Hepatocyte (in vitro differentiated cells): Measurements from ENCODE around the gene NUDT12. TPM values are rescaled to one million over a fixed set of nuclear protein-coding genes. Genes with fewer than 3 reads are reported as not detected.

Experiments used
- DNase-seq: peaks from one replicate; pipeline ENCODE4 v3.0.0-alpha.2; 2016; ENCODE audit warnings: low spot score
- H2AFZ ChIP-seq: fragments of 200-600 bp; sonication (generic); 2 replicates; pipeline ENCODE4 v1.6.0; 2016; ENCODE audit warnings: antibody characterized with exemption, mild to moderate bottlenecking
- H3K27ac ChIP-seq: fragments of 200-600 bp; sonication (generic); 2 replicates; pipeline ENCODE4 v1.5.1; 2016; ENCODE audit warnings: mild to moderate bottlenecking
- H3K27me3 ChIP-seq: fragments of 200-600 bp; sonication (generic); 2 replicates; pipeline ENCODE4 v1.6.1; 2016
- H3K36me3 ChIP-seq: fragments of 200-600 bp; sonication (generic); replicated peaks from 2 replicates; pipeline ENCODE4 v1.5.1; 2016; ENCODE audit warnings: low read depth; ENCODE audit not compliant: insufficient read depth
- H3K4me1 ChIP-seq: fragments of 200-600 bp; sonication (generic); 2 replicates; pipeline ENCODE4 v1.5.1; 2016; ENCODE audit warnings: mild to moderate bottlenecking, moderate library complexity; ENCODE audit not compliant: insufficient read depth
- H3K4me2 ChIP-seq: fragments of 200-600 bp; sonication (generic); 2 replicates; pipeline ENCODE4 v1.6.0; 2016
- H3K4me3 ChIP-seq: fragments of 200-600 bp; sonication (generic); 2 replicates; pipeline ENCODE4 v1.5.1; 2016; ENCODE audit warnings: mild to moderate bottlenecking
- H3K79me2 ChIP-seq: fragments of 200-600 bp; sonication (generic); 2 replicates; pipeline ENCODE4 v1.6.0; 2017; ENCODE audit warnings: mild to moderate bottlenecking
- H3K9me2 ChIP-seq: fragments of 200-600 bp; sonication (generic); replicated peaks from 2 replicates; pipeline ENCODE4 v1.6.0; 2017; ENCODE audit warnings: mild to moderate bottlenecking; ENCODE audit not compliant: insufficient read depth
- H3K9me3 ChIP-seq: fragments of 200-600 bp; sonication (generic); 2 replicates; pipeline ENCODE4 v1.5.1; 2016; ENCODE audit warnings: low read depth, mild to moderate bottlenecking
- H4K20me1 ChIP-seq: fragments of 200-600 bp; sonication (generic); 2 replicates; pipeline ENCODE4 v1.6.0; 2016; ENCODE audit warnings: mild to moderate bottlenecking; ENCODE audit not compliant: insufficient read depth, poor library complexity, severe bottlenecking
- EZH2 ChIP-seq: fragments of 200-600 bp; sonication (generic); IDR thresholded peaks from 2 replicates; pipeline ENCODE4 v1.6.1; 2016; ENCODE audit warnings: antibody characterized with exemption, mild to moderate bottlenecking, borderline replicate concordance
- EZH2phosphoT487 ChIP-seq: fragments of 200-600 bp; sonication (generic); IDR thresholded peaks from one replicate; pipeline ENCODE4 v1.6.1; 2018; ENCODE audit warnings: antibody characterized with exemption, mild to moderate bottlenecking, low read depth, moderate library complexity; ENCODE audit not compliant: unreplicated experiment, severe bottlenecking
- WGBS: methylation state at CpG from one replicate; pipeline ENCODE4 v1.1.6; 2016; ENCODE audit warnings: low lambda C conversion rate; ENCODE audit errors: missing lambda C conversion rate; 5-methylcytosine and 5-hydroxymethylcytosine counted together
- polyA plus RNA-seq: library from polyadenylated mRNA; unstranded; fragments of >200 nt; fragmentation: Nextera tagmentation; extraction: Ambion mirVana; gene quantifications from 2 replicates; pipeline ENCODE4 v1.2.1, GENCODE V29; 2016
- total RNA-seq: library from RNA; depleted of rRNA; stranded (reverse); fragments of >200 nt; gene quantifications from 2 replicates; pipeline ENCODE4 v1.2.3, GENCODE V29; 2014
- TF ChIP-seq, protein P1 (sequence below): fragments of 200-600 bp; sonication (generic); IDR thresholded peaks from 2 replicates; pipeline ENCODE4 v1.5.1; 2016; ENCODE audit warnings: antibody characterized with exemption, mild to moderate bottlenecking; ENCODE audit not compliant: poor library complexity

NUDT12 gene
- total and polyA plus RNA-seq, 2 experiments from 2014 or later, result 7.2 to 38.9 TPM

GRCh38 chr5:103601314-103601713 is 38.7 kb upstream of the NUDT12 start:
- H3K4me1 ChIP-seq, result no peaks in the 10 kb centered on the region

DNA sequence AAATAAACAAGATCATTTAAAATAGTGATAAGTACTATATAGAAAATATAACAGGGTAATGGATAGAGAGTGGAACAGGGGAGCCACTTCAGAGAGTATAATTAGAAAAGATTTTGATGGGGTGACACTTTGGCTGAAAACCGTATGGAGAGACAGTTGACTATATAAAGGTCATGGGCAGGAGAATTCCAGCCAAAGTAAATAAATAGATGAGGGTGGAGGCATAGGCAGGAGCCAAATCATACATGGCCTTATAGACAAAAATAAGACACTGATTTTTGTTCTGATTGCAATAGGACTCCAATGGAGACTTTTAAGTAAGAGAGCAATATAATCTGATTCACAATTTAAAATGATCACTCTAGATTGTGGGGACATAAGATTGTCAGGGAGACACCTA is 37.5 kb upstream of the NUDT12 start:
- Histone ChIP-seq H3K27me3 (no peaks in the 10 kb centered on the region), H3K4me3 (no peak overlapping the region), H3K36me3 (no peaks in the 10 kb centered on the region), H3K9me3 (no peaks in the 10 kb centered on the region), H2AFZ (no peak overlapping the region), H3K9me2 (no peaks in the 10 kb centered on the region), H4K20me1 (no peaks in the 10 kb centered on the region), H3K79me2 (no peaks in the 10 kb centered on the region), H3K27ac (no peak overlapping the region), H3K4me1 (no peaks in the 10 kb centered on the region), H3K4me2 (no peak overlapping the region)
- DNase-seq, result no peak
- WGBS, result 69% methylated on average over 1 of the region's 1 CpG
- TF ChIP-seq EZH2 (no peak), EZH2phosphoT487 (no peak)
- TF ChIP-seq, protein P1, sequence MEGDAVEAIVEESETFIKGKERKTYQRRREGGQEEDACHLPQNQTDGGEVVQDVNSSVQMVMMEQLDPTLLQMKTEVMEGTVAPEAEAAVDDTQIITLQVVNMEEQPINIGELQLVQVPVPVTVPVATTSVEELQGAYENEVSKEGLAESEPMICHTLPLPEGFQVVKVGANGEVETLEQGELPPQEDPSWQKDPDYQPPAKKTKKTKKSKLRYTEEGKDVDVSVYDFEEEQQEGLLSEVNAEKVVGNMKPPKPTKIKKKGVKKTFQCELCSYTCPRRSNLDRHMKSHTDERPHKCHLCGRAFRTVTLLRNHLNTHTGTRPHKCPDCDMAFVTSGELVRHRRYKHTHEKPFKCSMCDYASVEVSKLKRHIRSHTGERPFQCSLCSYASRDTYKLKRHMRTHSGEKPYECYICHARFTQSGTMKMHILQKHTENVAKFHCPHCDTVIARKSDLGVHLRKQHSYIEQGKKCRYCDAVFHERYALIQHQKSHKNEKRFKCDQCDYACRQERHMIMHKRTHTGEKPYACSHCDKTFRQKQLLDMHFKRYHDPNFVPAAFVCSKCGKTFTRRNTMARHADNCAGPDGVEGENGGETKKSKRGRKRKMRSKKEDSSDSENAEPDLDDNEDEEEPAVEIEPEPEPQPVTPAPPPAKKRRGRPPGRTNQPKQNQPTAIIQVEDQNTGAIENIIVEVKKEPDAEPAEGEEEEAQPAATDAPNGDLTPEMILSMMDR, result no peak

More at GRCh38 chr5:103601314-103601713, 38.7 kb upstream of the NUDT12 start:
- 88% methylated on average over 3 of the region's 3 CpGs for WGBS
- H3K9me3 ChIP-seq, result no peaks in the 10 kb centered on the region
- H3K36me3 ChIP-seq, result no peaks in the 10 kb centered on the region
- H3K9me2 ChIP-seq, result no peaks in the 10 kb centered on the region
- H4K20me1 ChIP-seq, result no peaks in the 10 kb centered on the region
- no peak for DNase-seq
- no peak overlapping the region for H3K4me2 ChIP-seq
- H3K79me2 ChIP-seq, result no peaks in the 10 kb centered on the region
- no peak overlapping the region for H2AFZ ChIP-seq
- TF ChIP-seq EZH2phosphoT487 (no peak), EZH2 (no peak)
- TF ChIP-seq, protein P1, result no peak
- no peak overlapping the region for H3K27ac ChIP-seq
- H3K4me3 ChIP-seq, result no peak overlapping the region
- no peaks in the 10 kb centered on the region for H3K27me3 ChIP-seq

DNA sequence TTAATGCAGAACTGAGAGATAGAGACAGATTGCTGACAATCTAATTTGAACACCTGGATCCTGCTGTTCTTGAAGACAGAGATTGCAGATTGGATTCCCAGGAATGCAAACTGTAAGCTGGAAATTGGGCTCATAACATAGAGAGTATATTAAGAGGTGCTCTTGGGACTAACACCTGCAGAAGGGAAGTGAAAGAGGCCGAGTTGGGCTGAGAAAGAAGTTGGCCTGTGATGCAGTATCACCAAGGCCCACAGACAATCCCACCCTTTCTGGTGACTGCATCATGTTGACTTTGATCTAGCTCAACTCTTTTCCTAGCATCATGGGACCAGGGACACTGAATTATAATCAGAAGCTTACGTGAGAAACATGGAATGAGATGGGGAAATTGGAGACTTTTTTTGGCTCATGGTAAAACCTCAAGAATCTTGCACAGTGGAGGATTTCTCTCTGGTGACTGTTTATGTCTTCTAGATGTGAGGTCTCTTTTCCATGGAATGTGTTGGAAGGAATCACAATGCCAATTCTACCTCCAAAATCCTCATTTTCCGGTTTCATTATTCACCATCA is 36.5 kb upstream of the NUDT12 start:
- no peaks in the 10 kb centered on the region for H3K27me3 ChIP-seq
- WGBS, result 90% methylated on average over 3 of the region's 3 CpGs
- no peaks in the 10 kb centered on the region for H3K9me3 ChIP-seq
- no peaks in the 10 kb centered on the region for H3K4me1 ChIP-seq
- H4K20me1 ChIP-seq, result no peaks in the 10 kb centered on the region
- TF ChIP-seq EZH2phosphoT487 (no peak), EZH2 (no peak)
- TF ChIP-seq, protein P1, result no peak
- H3K4me3 ChIP-seq, result no peak overlapping the region
- H3K9me2 ChIP-seq, result no peaks in the 10 kb centered on the region
- no peaks in the 10 kb centered on the region for H3K79me2 ChIP-seq
- H2AFZ ChIP-seq, result no peak overlapping the region
- H3K27ac ChIP-seq, result no peak overlapping the region
- no peaks in the 10 kb centered on the region for H3K36me3 ChIP-seq
- DNase-seq, result no peak
- no peak overlapping the region for H3K4me2 ChIP-seq
